ENCODE data around the gene ELFN2.
"Not testable (repeated sequence)": the region's sequence is repeated elsewhere in the genome, so short reads cannot be mapped to it uniquely, and the experiment has no call there.

GRCh38 chr22:37468201-37468695 lies 41.0 kb upstream of the ELFN2 start:
- TF ChIP-seq CTCF, POLR2A, EP300, POLR2AphosphoS5 (IDR thresholded peaks at IDR 0.05): not testable (repeated sequence)
